H4 (cell line): ENCODE measurements around the gene CD101. TPM values are rescaled to one million over a fixed set of nuclear protein-coding genes. Genes with fewer than 3 reads are reported as not detected.

ENCODE experiments used
- DNase-seq: peaks from one replicate; pipeline ENCODE4 v3.0.0-alpha.2; 2015; ENCODE audit warnings: low spot score
- total RNA-seq: library from RNA; depleted of rRNA; stranded (reverse); fragments of >200 nt; shearing (Covaris generic); gene quantifications from 2 replicates; pipeline ENCODE4 v1.2.3, GENCODE V29; 2014

The CD101 gene
- total RNA-seq, 1 experiment from 2014 or later: 0.62 TPM

DNA sequence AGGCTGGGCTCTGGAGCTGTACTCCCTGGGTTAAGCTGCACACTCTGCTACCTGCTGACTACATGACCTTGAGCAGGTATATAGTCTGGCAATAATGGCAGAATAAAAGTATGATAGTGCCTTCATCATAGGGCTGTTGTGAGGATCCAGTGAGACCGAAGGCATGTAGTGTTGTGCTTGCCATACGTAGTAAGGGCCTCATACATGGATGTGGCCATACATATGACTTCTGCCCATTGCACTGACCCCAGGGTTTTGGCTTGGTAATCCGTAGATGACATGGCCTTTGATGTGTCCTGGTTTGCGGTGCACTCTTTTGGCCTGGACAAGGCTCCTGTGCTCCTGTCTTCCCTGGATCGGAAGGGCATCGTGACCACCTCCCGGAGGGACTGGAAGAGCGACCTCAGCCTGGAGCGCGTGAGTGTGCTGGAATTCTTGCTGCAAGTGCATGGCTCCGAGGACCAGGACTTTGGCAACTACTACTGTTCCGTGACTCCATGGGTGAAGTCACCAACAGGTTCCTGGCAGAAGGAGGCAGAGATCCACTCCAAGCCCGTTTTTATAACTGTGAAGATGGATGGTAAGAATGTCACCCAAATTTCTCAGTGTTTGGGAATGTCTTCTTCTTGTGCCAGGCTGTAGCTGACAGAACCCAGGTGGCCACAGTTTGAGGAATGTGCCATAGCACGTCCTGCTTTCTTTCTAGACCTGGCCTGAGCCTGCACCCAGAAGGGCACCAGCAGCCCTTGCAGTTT lies 17.0 kb upstream of the CD101 start:
- no peak for DNase-seq

DNA sequence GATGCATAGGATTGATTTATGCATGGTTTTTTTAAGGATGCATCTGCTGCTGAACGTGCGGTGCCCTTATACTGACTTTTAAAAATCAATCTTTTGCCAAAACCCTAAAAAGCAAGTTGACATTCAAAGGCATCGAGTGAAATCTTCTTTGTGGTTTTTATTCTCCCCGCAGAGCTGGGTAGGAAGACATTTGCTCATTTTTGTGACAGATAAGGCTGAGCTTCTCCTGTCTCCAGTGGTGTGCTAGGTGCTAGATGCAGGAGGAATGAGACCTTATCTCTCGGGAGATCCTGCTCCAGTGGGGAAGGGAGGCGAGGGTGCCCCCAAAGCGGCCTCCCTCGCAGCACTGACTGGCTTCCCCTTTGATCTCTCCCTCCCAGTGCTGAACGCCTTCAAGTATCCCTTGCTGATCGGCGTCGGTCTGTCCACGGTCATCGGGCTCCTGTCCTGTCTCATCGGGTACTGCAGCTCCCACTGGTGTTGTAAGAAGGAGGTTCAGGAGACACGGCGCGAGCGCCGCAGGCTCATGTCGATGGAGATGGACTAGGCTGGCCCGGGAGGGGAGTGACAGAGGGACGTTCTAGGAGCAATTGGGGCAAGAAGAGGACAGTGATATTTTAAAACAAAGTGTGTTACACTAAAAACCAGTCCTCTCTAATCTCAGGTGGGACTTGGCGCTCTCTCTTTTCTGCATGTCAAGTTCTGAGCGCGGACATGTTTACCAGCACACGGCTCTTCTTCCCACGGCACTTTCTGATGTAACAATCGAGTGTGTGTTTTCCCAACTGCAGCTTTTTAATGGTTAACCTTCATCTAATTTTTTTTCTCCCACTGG lies 14.9 kb upstream of the CD101 start:
- no peak for DNase-seq

- DNase-seq: no peak
Measured at GRCh38 chr1:116987256-116987555, 14.4 kb upstream of the CD101 start.

GRCh38 chr1:116988248-116988647 lies 13.3 kb upstream of the CD101 start:
- DNase-seq: peak; percentile 21

DNA sequence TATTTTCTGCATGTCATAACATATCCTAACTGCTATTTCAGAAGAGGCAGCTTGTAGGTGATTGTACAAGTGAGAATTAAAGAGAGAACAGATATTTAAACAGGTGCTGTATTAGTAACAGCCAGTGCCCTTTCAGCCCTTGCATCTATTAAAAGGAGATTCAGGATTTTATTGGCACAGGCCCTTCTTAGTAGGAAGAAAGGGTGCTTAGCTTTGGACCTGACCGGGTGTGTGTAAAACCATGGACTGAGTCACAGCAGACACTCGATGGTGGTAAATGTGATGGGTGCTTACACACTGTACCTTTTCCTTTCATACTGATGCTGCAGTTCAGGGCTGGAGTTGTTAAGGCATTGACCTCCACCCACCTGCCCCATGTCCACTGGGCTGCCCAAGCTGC lies 12.7 kb upstream of the CD101 start:
- DNase-seq: no peak

DNA sequence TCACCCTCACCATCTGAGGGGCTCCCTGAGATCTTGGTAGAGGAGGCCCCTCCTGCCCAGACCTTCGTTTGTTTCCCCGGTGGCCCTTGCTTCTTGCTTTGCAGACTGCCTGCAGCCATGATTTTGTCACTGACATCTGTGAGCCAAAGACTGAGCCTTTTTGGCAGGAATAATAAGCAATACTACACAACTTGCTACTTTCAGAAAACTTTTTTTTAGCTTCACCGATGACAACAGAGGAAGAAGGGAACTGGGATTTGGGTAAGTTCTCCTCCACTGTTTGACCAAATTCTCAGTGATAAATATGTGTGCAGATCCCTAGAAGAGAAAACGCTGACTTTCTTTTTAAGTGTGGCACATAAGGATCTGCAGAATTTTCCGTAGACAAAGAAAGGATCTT lies 11.7 kb upstream of the CD101 start:
- DNase-seq: no peak

DNA sequence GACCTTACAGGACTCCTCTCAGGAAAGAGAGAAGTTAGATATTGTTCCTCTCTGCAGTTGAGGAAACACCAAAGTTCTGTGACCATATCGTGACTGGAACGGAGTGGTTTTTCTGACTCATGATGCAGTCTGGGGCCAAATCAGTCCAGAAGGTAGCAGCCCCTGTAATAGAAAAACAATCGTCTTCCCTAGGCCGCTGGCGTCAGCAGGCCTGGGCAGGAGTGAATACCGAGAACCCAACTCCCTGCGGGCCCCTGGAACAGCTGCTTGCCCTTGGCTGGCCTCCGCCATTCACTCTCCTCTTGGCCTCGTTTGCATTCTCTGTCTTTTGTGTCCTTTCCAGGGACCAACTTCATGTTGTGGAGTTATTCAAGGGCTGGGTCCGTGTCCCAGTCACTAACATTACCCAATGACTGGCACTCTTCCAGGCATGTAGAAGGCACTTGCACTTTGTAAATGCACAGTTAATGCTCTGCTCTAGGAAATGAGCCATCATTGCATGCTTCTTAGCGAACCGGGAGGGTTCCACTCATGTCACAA lies 10.9 kb upstream of the CD101 start:
- DNase-seq: peak; percentile 78

GRCh38 chr1:116991171-116991845 lies 10.3 kb upstream of the CD101 start:
- no peak for DNase-seq

DNA sequence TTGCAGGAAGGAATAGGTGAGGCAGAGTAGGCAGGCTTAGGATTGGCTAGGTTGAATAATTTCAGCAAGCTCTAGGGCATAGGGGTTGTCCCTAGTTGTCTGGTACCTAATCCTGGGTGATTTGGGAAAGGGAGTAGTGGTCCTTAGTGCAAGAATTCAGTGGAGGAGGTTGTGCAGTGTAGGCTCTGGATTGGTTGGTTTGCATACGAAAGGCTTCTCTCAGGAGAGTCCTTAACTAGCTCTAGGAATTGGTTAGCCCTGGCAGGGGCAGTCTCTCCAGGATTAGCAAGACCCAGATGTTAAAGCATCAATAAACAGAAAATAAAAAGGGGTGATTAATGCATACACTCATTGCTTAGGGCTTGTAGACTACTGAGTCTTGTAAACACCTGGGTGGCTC lies 9.6 kb upstream of the CD101 start:
- DNase-seq: no peak

DNA sequence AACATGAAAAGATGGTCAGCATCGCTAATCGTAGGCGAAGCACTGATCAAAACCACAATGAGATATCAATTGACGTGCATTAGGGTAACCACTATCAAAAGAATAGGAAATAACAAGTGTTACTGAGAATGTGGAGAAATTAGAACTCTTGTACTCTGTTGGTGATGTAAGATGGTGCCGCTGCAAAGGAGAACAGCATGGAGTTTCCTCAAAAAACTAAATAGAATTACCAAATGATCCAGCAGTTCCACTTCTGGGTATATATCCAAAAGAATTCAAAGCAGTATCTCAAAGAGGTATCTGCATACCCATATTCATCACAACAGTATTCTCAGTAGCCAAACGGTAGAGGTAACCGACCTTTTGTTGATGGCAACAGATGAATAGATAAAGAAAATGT lies 8.3 kb upstream of the CD101 start:
- DNase-seq: no peak

GRCh38 chr1:116994411-116994810 lies 7.1 kb upstream of the CD101 start:
- DNase-seq: no peak

GRCh38 chr1:116997066-116997465 lies 4.5 kb upstream of the CD101 start:
- no peak for DNase-seq

- no peak for DNase-seq
Measured at GRCh38 chr1:116997636-116998035, 3.9 kb upstream of the CD101 start.

GRCh38 chr1:116999596-116999995 lies 2.0 kb upstream of the CD101 start:
- DNase-seq: no peak

DNA sequence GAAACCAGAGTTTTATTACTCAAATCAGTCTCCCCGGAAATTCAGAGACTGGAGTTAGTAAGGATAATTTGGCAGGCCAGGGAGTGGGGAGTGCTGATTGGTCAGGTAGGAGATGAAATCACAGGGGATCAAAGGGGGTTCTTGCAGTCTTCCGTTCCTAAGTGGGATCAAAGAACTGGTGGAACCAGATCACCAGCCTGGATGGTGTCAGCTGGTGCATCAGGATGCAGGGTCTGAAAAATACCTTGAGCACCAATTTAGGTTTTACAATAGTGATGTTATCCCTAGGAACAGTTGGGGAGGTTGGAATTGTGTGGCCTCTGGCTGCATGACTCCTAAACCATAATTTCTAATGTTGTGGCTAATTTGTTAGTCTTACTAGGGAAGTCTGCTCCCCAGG lies 1.4 kb upstream of the CD101 start:
- DNase-seq: no peak

DNA sequence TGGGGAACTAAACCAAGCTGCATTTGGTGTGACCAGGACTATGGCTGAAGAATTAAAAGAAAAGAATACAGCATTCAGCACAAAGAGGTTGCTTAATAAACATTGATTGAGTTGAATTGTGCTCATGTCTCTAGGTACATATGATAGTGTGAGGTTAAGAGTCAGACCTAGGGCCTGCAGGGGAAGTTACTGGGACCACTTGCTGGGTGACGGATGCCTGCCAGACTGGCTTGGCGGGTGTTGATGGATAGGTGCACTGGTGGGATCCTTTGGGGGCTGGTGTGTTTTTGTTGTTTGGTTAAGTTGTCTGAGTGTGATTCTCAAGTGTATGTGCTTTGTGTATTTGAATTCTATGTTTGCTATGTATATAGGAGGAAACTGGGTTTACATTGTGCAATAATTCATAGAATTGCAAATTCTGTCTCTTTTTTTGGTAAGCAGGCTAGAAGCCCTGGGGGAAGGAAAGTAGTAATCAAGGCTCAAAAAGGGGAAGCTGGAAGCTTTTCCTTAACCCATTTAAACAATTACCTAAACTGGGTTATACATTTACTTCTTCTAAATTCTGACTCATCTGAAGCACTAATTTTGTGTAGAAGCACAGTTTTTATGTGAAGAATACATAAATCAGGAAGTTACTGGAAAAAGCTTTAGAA lies 1.8 kb downstream of the CD101 start:
- no peak for DNase-seq

DNA sequence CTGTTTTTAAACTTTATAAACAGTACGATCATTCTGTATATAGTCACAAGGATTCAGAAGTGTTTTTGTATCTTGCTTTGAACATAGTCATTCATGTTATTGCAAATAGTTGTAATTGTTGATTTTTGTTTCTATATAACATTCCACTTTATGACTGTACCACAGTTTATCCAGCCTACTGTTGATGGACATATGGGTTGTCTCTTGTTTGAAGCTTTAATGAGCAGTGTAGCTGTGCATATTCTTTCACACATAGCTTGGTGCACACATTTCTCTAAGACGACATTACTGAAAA lies 6.1 kb downstream of the CD101 start:
- no peak for DNase-seq

DNA sequence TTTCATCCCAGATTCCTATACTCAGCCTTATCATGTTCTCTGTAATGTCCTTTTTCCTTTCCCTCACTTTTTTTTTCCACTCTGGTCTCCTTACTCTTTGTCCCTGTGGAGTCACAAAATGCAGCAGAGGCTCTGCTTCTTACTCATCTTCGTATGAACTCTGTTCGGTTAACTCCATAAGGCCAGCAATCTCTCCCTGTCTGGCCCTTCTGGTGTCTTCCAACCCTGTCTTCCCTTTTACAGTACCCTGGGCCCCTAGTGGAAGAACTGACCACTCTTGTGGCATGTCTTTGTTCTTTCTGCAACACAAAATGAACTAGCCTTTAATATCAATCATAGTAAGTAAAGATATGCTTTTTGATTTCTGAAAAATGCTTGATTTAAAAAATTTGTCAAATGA lies 7.1 kb downstream of the CD101 start:
- no peak for DNase-seq

DNA sequence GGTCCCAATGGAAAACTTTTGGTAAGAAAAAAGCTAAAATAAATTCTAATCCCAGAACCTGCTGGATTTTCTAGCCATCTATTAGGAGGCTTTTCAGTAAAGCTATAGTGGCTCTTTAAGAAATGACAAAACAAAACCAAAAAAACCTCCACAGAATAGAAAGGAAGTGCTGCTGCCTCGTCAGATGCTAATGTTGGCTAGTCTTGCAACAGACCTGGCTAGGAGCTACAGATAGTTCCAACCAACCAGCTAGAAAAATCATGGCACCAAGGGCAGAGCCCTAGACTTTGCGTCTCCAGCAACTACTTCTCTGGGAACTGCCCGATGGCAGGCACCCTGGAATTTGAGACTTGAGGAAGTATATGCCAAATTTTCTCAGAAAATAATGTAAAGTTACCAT lies 7.6 kb downstream of the CD101 start:
- DNase-seq: no peak

GRCh38 chr1:117010310-117010969 lies 8.9 kb downstream of the CD101 start:
- peak; percentile 10 for DNase-seq

GRCh38 chr1:117011334-117011733 lies 9.8 kb downstream of the CD101 start:
- no peak for DNase-seq
